HG02870 (cell line): ENCODE data around the gene HSPA5.
A peak's percentile ranks its signal among the peaks of the same experiment; 100 is the strongest.
"Not testable (repeated sequence)": the region's sequence is repeated elsewhere in the genome, so short reads cannot be mapped to it uniquely, and the experiment has no call there.

Experiments used
- ATAC-seq: cut with Tn5 transposase; IDR thresholded peaks from one replicate; pipeline ENCODE4 v1.9.1; 2021; ENCODE audit warnings: mild to moderate bottlenecking, moderate library complexity; ENCODE audit not compliant: unreplicated experiment

HSPA5 gene

DNA sequence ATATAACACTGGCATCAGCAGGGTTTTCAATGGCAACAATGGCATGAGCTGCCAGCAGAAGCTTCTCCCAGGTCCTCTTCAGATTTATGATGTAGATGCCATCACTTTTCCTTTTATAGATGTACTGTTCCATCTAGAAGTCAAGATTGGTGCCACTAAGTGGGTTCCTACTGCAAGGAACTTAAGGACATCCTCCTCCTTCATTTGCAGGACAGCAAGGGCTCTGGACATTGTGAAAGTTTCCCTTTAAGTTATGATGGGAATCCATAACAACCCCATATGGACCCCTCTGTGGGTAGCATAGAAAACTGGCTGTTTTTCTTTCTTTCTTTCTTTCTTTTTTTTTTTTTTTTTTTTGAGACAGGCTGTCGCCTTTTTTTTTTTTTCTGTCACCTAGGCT, 45.6 kb downstream of the HSPA5 start:
- not testable (repeated sequence) for ATAC-seq

DNA sequence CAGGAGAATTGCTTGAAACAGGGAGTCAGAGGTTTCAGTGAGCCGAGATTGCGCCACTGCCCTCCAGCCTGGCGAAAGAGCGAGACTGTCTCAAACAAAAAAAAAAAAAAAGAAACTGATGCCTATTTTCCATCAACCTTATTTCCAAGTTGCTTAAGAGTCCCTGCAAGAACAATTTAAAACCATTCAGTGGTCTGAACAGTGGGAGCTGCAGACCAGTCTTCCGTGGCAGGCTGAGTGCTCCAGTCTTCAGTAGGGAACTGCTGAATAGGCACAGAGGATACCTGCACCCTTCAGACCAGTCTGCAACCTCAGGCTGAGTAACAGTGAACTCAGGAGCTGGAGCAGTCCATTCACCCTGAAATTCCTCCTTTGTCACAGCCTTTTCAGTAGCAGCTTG, 46.7 kb downstream of the HSPA5 start:
- ATAC-seq = not testable (repeated sequence)

GRCh38 chr9:125190361-125190801, 50.8 kb downstream of the HSPA5 start:
- no peak for ATAC-seq

- peak; percentile 96 for ATAC-seq
These were observed 51.5 kb downstream of the HSPA5 start, which contains the start of gene PPP6C for GRCh38 chr9:125189361-125190289. TSS of gene PPP6C (minus strand) at chr9:125189803. CDS start at chr9:125189718, 85 bp downstream.

DNA sequence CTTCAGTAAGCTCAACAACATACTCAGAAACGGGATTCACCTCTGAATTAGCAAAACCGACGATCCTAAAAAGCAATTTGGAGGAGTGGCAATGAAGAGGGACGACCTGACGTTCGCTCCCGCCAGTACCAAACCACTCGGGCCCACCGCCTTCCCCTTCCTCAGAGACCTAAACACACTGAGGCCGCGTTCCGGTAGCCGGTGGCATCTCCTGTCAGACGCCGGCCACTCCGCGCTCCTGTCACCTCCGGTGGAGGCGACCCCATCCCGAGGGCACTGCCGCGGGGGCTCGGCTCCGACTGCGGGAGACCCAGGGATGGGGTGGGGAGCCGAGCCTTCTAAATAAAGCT, 52.2 kb downstream of the HSPA5 start:
- peak; percentile 10 for ATAC-seq
